H1 (cell line): ENCODE results near the gene NCCRP1. TPM values are rescaled to one million over a fixed set of nuclear protein-coding genes. Genes with fewer than 3 reads are reported as not detected.

Source experiments
- CTCF ChIA-PET: fragments of 300-600 bp; sonication (Branson Sonifier 250); formaldehyde crosslinking; loops from one replicate; lab custom pipeline; 2021; ENCODE audit not compliant: partially characterized antibody; lab: Charles Lee
- POLR2A ChIA-PET: fragments of 300-600 bp; sonication (Branson Sonifier 250); formaldehyde crosslinking; loops from one replicate; lab custom pipeline; 2021; ENCODE audit warnings: inconsistent platforms; ENCODE audit not compliant: partially characterized antibody; lab: Charles Lee
- DNase-seq, 2 experiments: peaks; one replicate each; pipeline versions ENCODE4 v3.0.0 to v3.0.0-alpha.2; 2010 to 2022; ENCODE audit warnings: low spot score in 2 of 2, low read depth in 1 of 2, mixed read lengths in 1 of 2
- FAIRE-seq: peaks from 2 replicates; lab custom pipeline; 2011; peaks lifted over from hg19 to GRCh38; lab: Jason Lieb, UNC
- H2AFZ ChIP-seq: 2 replicates; pipeline ENCODE4 v1.8.1; 2012; ENCODE audit warnings: low read length, inconsistent platforms
- H2AK5ac ChIP-seq: 2 replicates; pipeline ENCODE4 v1.6.1; 2013; ENCODE audit warnings: low read depth, low read length
- H2BK120ac ChIP-seq: replicated peaks from 2 replicates; pipeline ENCODE3; 2013; ENCODE audit warnings: low read depth, low read length, inconsistent platforms
- H2BK12ac ChIP-seq: 2 replicates; pipeline ENCODE4 v1.6.1; 2013; ENCODE audit warnings: low read depth, low read length
- H2BK15ac ChIP-seq: 2 replicates; pipeline ENCODE4 v1.6.1; 2013; ENCODE audit warnings: low read length
- H2BK20ac ChIP-seq: 2 replicates; pipeline ENCODE4 v1.6.1; 2013; ENCODE audit warnings: low read length
- H2BK5ac ChIP-seq: 2 replicates; pipeline ENCODE4 v1.6.1; 2013; ENCODE audit warnings: low read depth, low read length
- H3K14ac ChIP-seq: 2 replicates; pipeline ENCODE4 v1.6.1; 2013; ENCODE audit warnings: inconsistent platforms; ENCODE audit not compliant: insufficient read length
- H3K18ac ChIP-seq: 2 replicates; pipeline ENCODE4 v1.6.1; 2013; ENCODE audit warnings: low read length; ENCODE audit errors: extremely low read depth
- H3K23ac ChIP-seq: 2 replicates; pipeline ENCODE4 v1.6.1; 2013; ENCODE audit warnings: inconsistent platforms; ENCODE audit not compliant: insufficient read length
- H3K23me2 ChIP-seq: 2 replicates; pipeline ENCODE4 v1.6.1; 2013; ENCODE audit warnings: low read depth, low read length
- H3K27ac ChIP-seq: 2 replicates; pipeline ENCODE4 v1.6.1; 2011; ENCODE audit warnings: low read depth, low read length, inconsistent platforms
- H3K27me3 ChIP-seq, 4 experiments: replicated peaks in 1 of 4; 1 replicate in 1 of 4; 2 replicates in 3 of 4; pipeline versions ENCODE4 v1.6.1 to v1.8.1; 2011 to 2013; ENCODE audit warnings: low read length in 3 of 4, mild to moderate bottlenecking in 3 of 4, inconsistent platforms in 2 of 4, mixed read lengths in 2 of 4, moderate library complexity in 1 of 4; ENCODE audit not compliant: control insufficient read depth in 3 of 4, insufficient read depth in 3 of 4; ENCODE audit errors: extremely low read depth in 1 of 4
- H3K36me3 ChIP-seq, 4 experiments: 2 replicates each; pipeline versions ENCODE4 v1.6.1 to v1.8.1; 2011 to 2013; ENCODE audit warnings: mild to moderate bottlenecking in 4 of 4, low read length in 3 of 4, moderate library complexity in 2 of 4, control low read depth in 1 of 4, inconsistent platforms in 1 of 4; ENCODE audit not compliant: insufficient read depth in 4 of 4, control insufficient read depth in 2 of 4
- H3K4ac ChIP-seq: replicated peaks from 2 replicates; pipeline ENCODE3; 2013; ENCODE audit warnings: low read length, low read depth, mixed read lengths, inconsistent platforms; ENCODE audit not compliant: insufficient read length
- H3K4me1 ChIP-seq, 4 experiments: replicated peaks in 1 of 4; 1 replicate in 1 of 4; 2 replicates in 3 of 4; pipeline versions ENCODE4 v1.6.1 to v1.8.1; 2011 to 2013; ENCODE audit warnings: low read length in 3 of 4, inconsistent platforms in 2 of 4, mixed read lengths in 1 of 4; ENCODE audit not compliant: insufficient read depth in 4 of 4, control insufficient read depth in 3 of 4
- H3K4me2 ChIP-seq, 2 experiments: 2 replicates each; pipeline versions ENCODE4 v1.6.1 to v1.8.1; 2011 to 2013; ENCODE audit warnings: low read depth in 2 of 2, low read length in 2 of 2, control low read depth in 1 of 2, inconsistent platforms in 1 of 2, mild to moderate bottlenecking in 1 of 2; ENCODE audit not compliant: insufficient read depth in 1 of 2
- H3K4me3 ChIP-seq, 4 experiments: fragments of 200-600, 300-600 bp in 1 of 4; sonication (generic), shearing (Covaris generic), sonication (Bioruptor Twin) in 1 of 4; 2 replicates each; pipeline versions ENCODE4 v1.5.1 to v1.8.1; 2011 to 2016; ENCODE audit warnings: low read length in 4 of 4, low read depth in 3 of 4, control low read depth in 2 of 4, inconsistent platforms in 2 of 4, mild to moderate bottlenecking in 2 of 4, mixed read lengths in 1 of 4, moderate library complexity in 1 of 4; ENCODE audit not compliant: insufficient read depth in 2 of 4; ENCODE audit errors: extremely low read depth in 1 of 4
- H3K56ac ChIP-seq: replicated peaks from 2 replicates; pipeline ENCODE3; 2013; ENCODE audit warnings: low read depth, mild to moderate bottlenecking, mixed read lengths, low read length, inconsistent platforms; ENCODE audit not compliant: insufficient read length
- H3K79me1 ChIP-seq: 2 replicates; pipeline ENCODE4 v1.6.1; 2013; ENCODE audit warnings: low read depth, low read length, control low read depth
- H3K79me2 ChIP-seq, 2 experiments: 2 replicates each; pipeline versions ENCODE4 v1.6.1 to v1.8.1; 2012 to 2013; ENCODE audit warnings: low read length in 2 of 2, mild to moderate bottlenecking in 2 of 2, inconsistent platforms in 1 of 2; ENCODE audit not compliant: insufficient read depth in 2 of 2, control insufficient read depth in 1 of 2
- H3K9ac ChIP-seq, 4 experiments: replicated peaks in 1 of 4; 1 replicate in 1 of 4; 2 replicates in 3 of 4; pipeline versions ENCODE4 v1.6.1 to v1.8.1; 2011 to 2013; ENCODE audit warnings: low read depth in 3 of 4, low read length in 3 of 4, control low read depth in 2 of 4, mild to moderate bottlenecking in 2 of 4, moderate library complexity in 2 of 4, inconsistent platforms in 1 of 4; ENCODE audit errors: extremely low read depth in 1 of 4
- H3K9me3 ChIP-seq, 2 experiments: 2 replicates each; pipeline versions ENCODE4 v1.6.1 to v1.8.1; 2012 to 2013; ENCODE audit warnings: mild to moderate bottlenecking in 2 of 2, moderate library complexity in 2 of 2, control low read depth in 1 of 2, inconsistent platforms in 1 of 2, low read depth in 1 of 2, low read length in 1 of 2, mixed read lengths in 1 of 2; ENCODE audit not compliant: insufficient read depth in 2 of 2
- H4K20me1 ChIP-seq, 2 experiments: replicated peaks in 1 of 2; 2 replicates each; pipeline versions ENCODE3 to v1.8.1; 2011 to 2013; ENCODE audit warnings: inconsistent platforms in 2 of 2, low read length in 2 of 2, mild to moderate bottlenecking in 1 of 2; ENCODE audit not compliant: insufficient read depth in 2 of 2, control insufficient read depth in 1 of 2
- H4K5ac ChIP-seq: 2 replicates; pipeline ENCODE4 v1.6.1; 2013; ENCODE audit warnings: low read length, low read depth, mixed read lengths, inconsistent platforms; ENCODE audit not compliant: insufficient read length
- H4K8ac ChIP-seq: 2 replicates; pipeline ENCODE4 v1.8.0; 2013; ENCODE audit warnings: mild to moderate bottlenecking, moderate library complexity, low read length, inconsistent platforms; ENCODE audit not compliant: insufficient read depth; ENCODE audit errors: extremely low read depth
- H4K91ac ChIP-seq: replicated peaks from 2 replicates; pipeline ENCODE3; 2013; ENCODE audit warnings: low read length, mixed read lengths, inconsistent platforms; ENCODE audit not compliant: insufficient read length
- ATF2 ChIP-seq: IDR thresholded peaks from 2 replicates; pipeline ENCODE4 v1.6.1; 2012; ENCODE audit warnings: low read length, inconsistent platforms
- CEBPB ChIP-seq: IDR thresholded peaks from 2 replicates; pipeline ENCODE4 v1.6.1; 2012; ENCODE audit warnings: low read depth, low read length
- WGBS, 2 experiments: shearing (Covaris generic) in 1 of 2; methylation state at CpG; one replicate each; pipeline versions ENCODE4 v1.1.6 to v1.1.7; 2013 to 2015; ENCODE audit warnings: low lambda C conversion rate in 2 of 2, mixed read lengths in 2 of 2, inconsistent platforms in 1 of 2, low coverage in 1 of 2, missing lambda C conversion rate in 1 of 2; ENCODE audit not compliant: insufficient replicate concordance in 2 of 2, insufficient coverage in 1 of 2, insufficient read length in 1 of 2; ENCODE audit errors: extremely low coverage in 1 of 2, missing lambda C conversion rate in 1 of 2; 5-methylcytosine and 5-hydroxymethylcytosine counted together
- polyA plus RNA-seq, 7 experiments: library from polyadenylated mRNA; depleted of rRNA in 3 of 7; stranded (reverse) in 5 of 7; unstranded in 2 of 7; fragments of >200 nt in 5 of 7; fragments of 200-250 nt in 2 of 7; gene quantifications; 1 replicate in 5 of 7; 2 replicates in 1 of 7; 4 replicates in 1 of 7; pipeline versions ENCODE4 v1.2.1 to v1.2.3, GENCODE V29; 2011 to 2013; ENCODE audit warnings: missing spikeins in 2 of 7, mixed read lengths in 2 of 7
- total RNA-seq: library from RNA; stranded (reverse); fragmentation: NEBNext Ultra II Directional; extraction: Animal tissue kit (Norgen Biotek cat#: 25700); gene quantifications from 2 replicates; pipeline ENCODE4 v1.2.1, GENCODE V29; 2021

NCCRP1 gene
- total and polyA plus RNA-seq, 2 of the 8 experiments (the other 6 are each of a cell fraction or from before 2014, with no cell fraction given), result 2.8 to 7.9 TPM

GRCh38 chr19:39240421-39240820 lies 43.7 kb downstream of the NCCRP1 start:
- Histone ChIP-seq H3K9me3 (no peaks in the 10 kb centered on the region), H3K18ac (no peak overlapping the region), H2AFZ (no peak overlapping the region), H4K8ac (no peak overlapping the region), H3K14ac (no peak overlapping the region), H2BK15ac (no peak overlapping the region), H3K9ac (no peak overlapping the region), H2BK20ac (no peak overlapping the region), H3K23ac (no peak overlapping the region), H3K4me2 (no peak overlapping the region), H3K79me2 (no peaks in the 10 kb centered on the region), H2BK5ac (no peak overlapping the region), H4K20me1 (no peaks in the 10 kb centered on the region), H3K27ac (no peak overlapping the region), H3K23me2 (0 out of 2 replicates have a peak, but pooled peaks cover 2% of the 10 kb centered on the region), H4K5ac (no peak overlapping the region), H2AK5ac (no peak overlapping the region), H3K36me3 (no peaks in the 10 kb centered on the region), H3K56ac (no peak overlapping the region), H2BK120ac (no peak overlapping the region), H3K4me3 (no peak overlapping the region), H2BK12ac (no peak overlapping the region), H3K27me3 (peaks cover 0 to 4% (median 1%) of the 10 kb centered on the region in 4 experiments; a peak in 2 of 7 replicates), H3K79me1 (no peaks in the 10 kb centered on the region), H3K4ac (no peak overlapping the region), H3K4me1 (no peaks in the 10 kb centered on the region), H4K91ac (no peak overlapping the region)
- ChIA-PET POLR2A (no interaction called here), CTCF (interaction anchor here (0.6 to 0.7 kb wide), 2 partner anchors 23 to 123 kb away, joined by 3 to 4 read pairs; no protein-coding TSS in a partner anchor)
- 96% methylated on average over 6 of the region's 7 CpGs; no CpG with 5 or more reads in 1 of the 2 experiments for WGBS, 2 experiments
- FAIRE-seq (no peak), DNase-seq (no peak)
- TF ChIP-seq ATF2, result no peak
- TF ChIP-seq CEBPB, result peak; percentile 48; the same call in 1 of the 2 replicates
